A673 (cell line): Measurements from ENCODE around the gene NRG3. TPM values are rescaled to one million over a fixed set of nuclear protein-coding genes. Genes with fewer than 3 reads are reported as not detected.
A peak's percentile ranks its signal among the peaks of the same experiment; 100 is the strongest.

Source experiments
- BruUV-seq: library from RNA; stranded (reverse); fragments of 400-500 nt; replicated peaks from 2 replicates; lab custom pipeline; 2021; lab: Mats Ljungman, UMichigan
- CTCF ChIA-PET: fragments of 300-600 bp; sonication (Branson Sonifier 250); formaldehyde crosslinking; loops from one replicate; lab custom pipeline; 2022; ENCODE audit warnings: antibody characterized with exemption; lab: Charles Lee
- POLR2A ChIA-PET: fragments of 300-600 bp; sonication (Branson Sonifier 250); formaldehyde crosslinking; loops from one replicate; lab custom pipeline; 2022; ENCODE audit warnings: antibody characterized with exemption; ENCODE audit not compliant: low non-redundant PET; lab: Charles Lee
- DNase-seq: peaks from one replicate; pipeline ENCODE4 v3.0.0-alpha.2; 2015; ENCODE audit warnings: low spot score
- H3K27ac ChIP-seq: fragments of 200-600 bp; sonication (generic); 2 replicates; pipeline ENCODE4 v1.5.1; 2016; ENCODE audit warnings: mixed run types, low read depth, mild to moderate bottlenecking, mixed read lengths, antibody characterized with exemption, low read length; ENCODE audit not compliant: poor library complexity, severe bottlenecking
- H3K27me3 ChIP-seq: fragments of 200-600 bp; sonication (generic); replicated peaks from 2 replicates; pipeline ENCODE4 v1.6.1; 2017; ENCODE audit warnings: mixed run types, low read depth, mild to moderate bottlenecking, mixed read lengths, antibody characterized with exemption, low read length; ENCODE audit not compliant: insufficient read depth, poor library complexity
- H3K36me3 ChIP-seq: fragments of 200-600 bp; sonication (generic); 2 replicates; pipeline ENCODE4 v1.6.1; 2016; ENCODE audit warnings: mixed run types, mild to moderate bottlenecking, mixed read lengths, antibody characterized with exemption, low read length; ENCODE audit not compliant: insufficient read depth, poor library complexity, severe bottlenecking
- H3K4me1 ChIP-seq: fragments of 200-600 bp; sonication (generic); 2 replicates; pipeline ENCODE4 v1.6.1; 2017; ENCODE audit warnings: mixed run types, mild to moderate bottlenecking, mixed read lengths, antibody characterized with exemption, low read length; ENCODE audit not compliant: insufficient read depth, poor library complexity, severe bottlenecking
- H3K4me3 ChIP-seq: fragments of 200-600 bp; sonication (generic); 2 replicates; pipeline ENCODE4 v1.5.1; 2016; ENCODE audit warnings: low read depth, mixed run types, mild to moderate bottlenecking, mixed read lengths, low read length; ENCODE audit not compliant: poor library complexity, severe bottlenecking
- H3K9me3 ChIP-seq: fragments of 200-600 bp; sonication (generic); 2 replicates; pipeline ENCODE4 v1.6.1; 2016; ENCODE audit warnings: mixed run types, low read depth, mild to moderate bottlenecking, mixed read lengths, antibody characterized with exemption, low read length; ENCODE audit not compliant: poor library complexity, severe bottlenecking
- EZH2 ChIP-seq: fragments of 200-600 bp; sonication (generic); IDR thresholded peaks from 2 replicates; pipeline ENCODE4 v1.6.1; 2017; ENCODE audit warnings: borderline replicate concordance, low read depth, mild to moderate bottlenecking, mixed read lengths, antibody characterized with exemption, low read length; ENCODE audit not compliant: poor library complexity, severe bottlenecking
- intact Hi-C: fragments of 100-400 bp; cut with micrococcal nuclease; formaldehyde crosslinking; loops from one replicate; pipeline ENCODE4 v1.10.0; 2022; ENCODE audit not compliant: unreplicated experiment
- total RNA-seq: library from RNA; stranded (reverse); gene quantifications from 2 replicates; pipeline ENCODE4 v1.2.3, GENCODE V29; 2021
- TF ChIP-seq, protein P1 (sequence below): fragments of 300-800, 200-600 bp; sonication (generic); conservative IDR thresholded peaks from 2 replicates; pipeline ENCODE4 v1.5.1; 2017; ENCODE audit warnings: low read depth, mild to moderate bottlenecking, antibody characterized with exemption, low read length, moderate library complexity, mixed read lengths

NRG3 gene
- total RNA-seq, 1 experiment from 2014 or later = not detected

DNA sequence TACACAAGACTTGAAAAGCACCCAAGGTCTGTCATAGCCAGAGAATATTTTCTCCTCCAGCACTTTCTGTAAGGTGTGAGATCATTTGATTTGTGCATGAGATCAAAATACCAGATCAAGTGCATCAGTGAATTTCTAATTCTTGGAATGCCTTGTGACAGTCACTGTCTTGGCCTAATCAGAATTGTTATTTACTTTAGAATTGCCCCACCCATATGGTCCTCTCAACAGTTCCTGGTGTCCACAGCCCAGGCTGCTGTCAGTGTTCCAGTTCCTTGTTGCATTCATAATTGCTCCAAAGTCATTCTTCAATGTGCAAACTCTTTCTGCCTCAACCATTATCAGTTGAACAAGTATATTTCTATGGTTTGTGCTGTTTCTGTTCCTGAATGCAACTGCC lies 770.2 kb downstream of the NRG3 start:
- H3K4me1 ChIP-seq = no peaks in the 10 kb centered on the region
- POLR2A ChIA-PET = no interaction called here
- intact Hi-C loops = no loop called here
- no peak for TF ChIP-seq EZH2
- TF ChIP-seq, protein P1, sequence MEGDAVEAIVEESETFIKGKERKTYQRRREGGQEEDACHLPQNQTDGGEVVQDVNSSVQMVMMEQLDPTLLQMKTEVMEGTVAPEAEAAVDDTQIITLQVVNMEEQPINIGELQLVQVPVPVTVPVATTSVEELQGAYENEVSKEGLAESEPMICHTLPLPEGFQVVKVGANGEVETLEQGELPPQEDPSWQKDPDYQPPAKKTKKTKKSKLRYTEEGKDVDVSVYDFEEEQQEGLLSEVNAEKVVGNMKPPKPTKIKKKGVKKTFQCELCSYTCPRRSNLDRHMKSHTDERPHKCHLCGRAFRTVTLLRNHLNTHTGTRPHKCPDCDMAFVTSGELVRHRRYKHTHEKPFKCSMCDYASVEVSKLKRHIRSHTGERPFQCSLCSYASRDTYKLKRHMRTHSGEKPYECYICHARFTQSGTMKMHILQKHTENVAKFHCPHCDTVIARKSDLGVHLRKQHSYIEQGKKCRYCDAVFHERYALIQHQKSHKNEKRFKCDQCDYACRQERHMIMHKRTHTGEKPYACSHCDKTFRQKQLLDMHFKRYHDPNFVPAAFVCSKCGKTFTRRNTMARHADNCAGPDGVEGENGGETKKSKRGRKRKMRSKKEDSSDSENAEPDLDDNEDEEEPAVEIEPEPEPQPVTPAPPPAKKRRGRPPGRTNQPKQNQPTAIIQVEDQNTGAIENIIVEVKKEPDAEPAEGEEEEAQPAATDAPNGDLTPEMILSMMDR = no peak
- H3K36me3 ChIP-seq = no peaks in the 10 kb centered on the region
- no TSS peak for BruUV-seq
- H3K4me3 ChIP-seq = no peak overlapping the region
- H3K27ac ChIP-seq = no peak overlapping the region
- no peak for DNase-seq
- no peaks in the 10 kb centered on the region for H3K9me3 ChIP-seq
- CTCF ChIA-PET = no interaction called here
- no peaks in the 10 kb centered on the region for H3K27me3 ChIP-seq

DNA sequence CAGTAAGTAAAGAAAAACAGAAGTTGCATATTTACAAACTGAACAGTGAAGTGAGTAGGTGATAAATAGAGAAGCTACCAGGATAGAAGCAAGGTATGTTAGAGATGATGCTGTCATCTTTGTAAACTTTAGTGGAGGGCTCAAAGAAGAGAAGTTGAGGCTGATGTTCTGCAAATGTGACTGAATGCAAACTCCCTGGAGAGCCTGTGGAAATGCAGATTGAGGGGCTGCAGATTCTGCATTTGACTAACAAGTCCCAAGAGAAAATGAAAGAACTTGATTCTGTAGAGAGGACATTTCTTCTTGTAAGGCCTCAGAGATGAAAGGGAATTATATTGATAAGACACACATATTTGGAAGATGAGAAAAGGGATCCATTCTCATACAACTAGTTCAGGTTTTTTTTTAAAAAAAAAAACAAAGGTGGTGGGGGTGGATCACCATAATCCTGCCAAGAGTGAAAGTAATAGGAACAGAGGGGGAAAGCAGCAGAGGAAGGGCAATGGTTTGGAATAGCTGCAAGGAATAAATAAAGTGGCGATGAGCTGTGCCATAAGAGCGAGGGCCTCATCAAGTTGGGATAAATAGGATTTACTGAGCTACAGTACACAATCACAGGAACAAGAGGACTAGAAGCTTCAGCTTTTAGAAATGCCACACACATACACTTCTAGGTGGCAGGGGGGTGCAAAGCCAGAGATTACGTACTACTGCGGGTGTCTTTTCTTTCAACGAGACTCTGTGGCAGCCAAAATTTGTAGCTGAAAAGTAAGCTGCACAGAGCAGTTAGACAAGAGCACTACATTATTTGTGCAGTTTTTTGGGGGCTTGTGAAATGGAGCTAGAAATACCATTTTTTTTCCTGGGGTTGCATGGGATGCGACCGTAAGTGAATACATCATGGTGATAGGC lies 778.5 kb downstream of the NRG3 start:
- intact Hi-C loops = no loop called here
- no TSS peak for BruUV-seq

DNA sequence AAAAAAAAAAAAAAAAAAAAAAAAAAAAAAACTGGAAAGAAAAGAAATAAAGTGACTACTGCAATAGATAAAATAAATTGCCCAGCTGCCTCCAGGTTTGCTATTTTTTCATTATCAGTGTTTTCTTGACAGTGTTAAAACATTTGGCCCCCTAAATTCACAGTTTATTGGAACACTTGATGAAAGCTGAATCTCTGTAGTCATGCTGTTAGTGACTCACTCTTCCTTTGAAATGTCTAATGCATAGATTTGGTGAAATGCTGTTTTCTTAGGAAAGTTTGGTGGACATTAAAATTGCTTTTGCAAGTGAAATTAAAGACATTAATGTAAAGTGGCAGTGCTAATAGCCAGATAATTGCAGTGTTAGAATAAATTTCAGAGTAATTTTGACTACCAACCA lies 785.2 kb downstream of the NRG3 start:
- Histone ChIP-seq H3K27me3 (no peaks in the 10 kb centered on the region), H3K36me3 (no peaks in the 10 kb centered on the region), H3K4me1 (no peaks in the 10 kb centered on the region), H3K27ac (no peak overlapping the region), H3K9me3 (peaks cover 6% of the 10 kb centered on the region), H3K4me3 (no peak overlapping the region)
- TF ChIP-seq, protein P1 = no peak
- no peak for TF ChIP-seq EZH2
- POLR2A ChIA-PET = no interaction called here
- peak; percentile 0 for DNase-seq
- intact Hi-C loops = no loop called here
- BruUV-seq = no TSS peak
- CTCF ChIA-PET = no interaction called here

More for the DNA sequence above, 778.5 kb downstream of the NRG3 start:
- no peaks in the 10 kb centered on the region for H3K4me1 ChIP-seq
- POLR2A ChIA-PET = no interaction called here
- DNase-seq = no peak
- CTCF ChIA-PET = no interaction called here
- H3K4me3 ChIP-seq = no peak overlapping the region
- H3K9me3 ChIP-seq = peaks cover 4% of the 10 kb centered on the region
- no peaks in the 10 kb centered on the region for H3K36me3 ChIP-seq
- TF ChIP-seq EZH2 = no peak
- TF ChIP-seq, protein P1 = no peak
- H3K27me3 ChIP-seq = no peaks in the 10 kb centered on the region
- no peak overlapping the region for H3K27ac ChIP-seq
